Mesodermal cell (in vitro differentiated cells): ENCODE results near the gene SV2C.

Source experiments
- H3K27ac ChIP-seq: 2 replicates; pipeline ENCODE4 v1.7.0; 2013; ENCODE audit warnings: mild to moderate bottlenecking, low read depth, low read length, moderate library complexity; ENCODE audit not compliant: severe bottlenecking
- H3K36me3 ChIP-seq: 2 replicates; pipeline ENCODE4 v1.7.1; 2013; ENCODE audit warnings: mild to moderate bottlenecking, low read length, moderate library complexity; ENCODE audit not compliant: control insufficient read depth, insufficient read depth
- H3K4me1 ChIP-seq: one replicate; pipeline ENCODE4 v1.7.1; 2013; ENCODE audit warnings: mild to moderate bottlenecking, low read length; ENCODE audit not compliant: insufficient read depth, control insufficient read depth, poor library complexity, severe bottlenecking
- H3K4me3 ChIP-seq: 2 replicates; pipeline ENCODE4 v1.7.0; 2013; ENCODE audit warnings: low read length, control low read depth, mild to moderate bottlenecking; ENCODE audit not compliant: insufficient read depth, poor library complexity, severe bottlenecking; ENCODE audit errors: extremely low read depth
- H3K9me3 ChIP-seq: 2 replicates; pipeline ENCODE4 v1.7.1; 2013; ENCODE audit warnings: mild to moderate bottlenecking, low read length, moderate library complexity; ENCODE audit not compliant: control insufficient read depth
- WGBS, 2 experiments: methylation state at CpG; one replicate each; pipeline ENCODE4 v1.1.5; 2013; ENCODE audit warnings: missing lambda C conversion rate in 2 of 2; ENCODE audit not compliant: insufficient coverage in 2 of 2; 5-methylcytosine and 5-hydroxymethylcytosine counted together

The SV2C gene

GRCh38 chr5:76144513-76145274 lies 61.5 kb downstream of the SV2C start:
- WGBS, 2 experiments = no CpG with 5 or more reads among the region's 1 CpG
- no peaks in the 10 kb centered on the region for H3K9me3 ChIP-seq
- H3K27ac ChIP-seq = no peak overlapping the region
- no peaks in the 10 kb centered on the region for H3K4me1 ChIP-seq
- no peak overlapping the region for H3K4me3 ChIP-seq
- no peaks in the 10 kb centered on the region for H3K36me3 ChIP-seq

DNA sequence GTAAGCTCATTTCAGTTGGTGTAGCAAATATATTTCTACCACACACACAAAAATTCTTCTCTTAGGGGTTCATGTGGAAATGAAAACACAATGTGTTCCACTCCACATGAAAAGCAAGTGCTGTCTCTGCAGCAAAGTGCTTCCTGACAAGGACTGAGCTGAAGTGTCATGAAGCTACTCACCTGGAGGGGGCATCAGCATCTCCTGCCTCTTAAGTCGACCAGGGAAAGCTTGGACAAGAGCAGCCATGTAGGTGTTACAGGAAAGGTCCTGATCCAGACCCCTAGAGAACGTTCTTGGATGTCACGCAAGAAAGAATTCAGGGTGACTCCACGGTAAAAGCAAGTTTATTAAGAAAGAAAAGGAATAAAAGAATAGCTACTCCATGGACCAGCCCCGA lies 62.8 kb downstream of the SV2C start:
- Histone ChIP-seq H3K27ac (no peak overlapping the region), H3K36me3 (no peaks in the 10 kb centered on the region), H3K9me3 (no peaks in the 10 kb centered on the region), H3K4me3 (no peak overlapping the region), H3K4me1 (no peaks in the 10 kb centered on the region)
- WGBS, 2 experiments = 75 to 89% methylated on average over 2 to 4 of the region's 5 CpGs

DNA sequence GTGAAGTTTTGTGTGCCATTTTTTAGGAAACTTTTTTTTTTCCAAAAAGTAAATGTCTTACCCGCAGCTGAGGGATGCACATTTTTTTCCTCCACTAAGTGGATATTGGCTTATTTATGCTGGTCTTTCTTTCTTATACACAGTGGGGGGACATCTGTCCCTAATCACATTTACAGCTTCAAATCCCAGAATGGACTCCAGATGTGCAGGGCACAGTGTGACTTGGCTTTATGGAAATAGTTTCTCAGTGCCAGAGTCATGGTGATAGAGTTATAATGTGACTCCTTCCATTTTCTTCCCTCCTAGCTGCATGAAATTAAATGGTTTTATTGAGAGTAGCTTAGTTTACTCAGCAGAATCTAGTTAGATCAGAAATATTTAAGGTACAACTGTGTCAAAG lies 66.5 kb downstream of the SV2C start:
- no peak overlapping the region for H3K27ac ChIP-seq
- no peaks in the 10 kb centered on the region for H3K36me3 ChIP-seq
- no peaks in the 10 kb centered on the region for H3K9me3 ChIP-seq
- no peak overlapping the region for H3K4me3 ChIP-seq
- no CpG with 5 or more reads among the region's 1 CpG for WGBS, 2 experiments
- H3K4me1 ChIP-seq = no peaks in the 10 kb centered on the region

- Histone ChIP-seq H3K36me3 (no peaks in the 10 kb centered on the region), H3K9me3 (no peaks in the 10 kb centered on the region), H3K4me3 (no peak overlapping the region), H3K4me1 (no peaks in the 10 kb centered on the region), H3K27ac (no peak overlapping the region)
- no CpG with 5 or more reads among the region's 3 CpGs for WGBS, 2 experiments
Observed at GRCh38 chr5:76152161-76152560, 69.0 kb downstream of the SV2C start.

DNA sequence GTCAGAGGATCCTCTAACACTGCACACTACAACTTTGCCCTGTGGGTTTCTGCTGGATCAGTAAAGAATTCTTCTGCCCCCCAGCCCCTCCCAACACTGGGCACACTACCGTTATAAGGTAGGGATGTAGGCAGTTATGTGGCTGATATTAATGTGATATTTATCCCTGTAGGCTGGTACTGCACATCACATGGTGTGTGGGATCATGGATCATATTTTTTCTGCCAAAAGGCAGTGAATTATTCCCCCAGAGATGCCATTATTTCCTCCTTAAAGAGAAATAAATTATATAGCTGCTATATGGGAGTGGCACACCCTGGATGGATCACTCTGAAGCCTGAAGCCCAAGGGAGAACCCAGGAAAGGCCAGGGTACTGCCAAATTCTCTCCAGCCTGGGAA lies 69.5 kb downstream of the SV2C start:
- no peaks in the 10 kb centered on the region for H3K36me3 ChIP-seq
- no peaks in the 10 kb centered on the region for H3K4me1 ChIP-seq
- H3K27ac ChIP-seq = no peak overlapping the region
- WGBS, 2 experiments = no CpG with 5 or more reads among the region's 1 CpG
- no peaks in the 10 kb centered on the region for H3K9me3 ChIP-seq
- no peak overlapping the region for H3K4me3 ChIP-seq

- WGBS, 2 experiments = 83 to 93% methylated on average over 2 of the region's 2 CpGs
- Histone ChIP-seq H3K4me1 (no peaks in the 10 kb centered on the region), H3K9me3 (no peaks in the 10 kb centered on the region), H3K4me3 (no peak overlapping the region), H3K27ac (no peak overlapping the region), H3K36me3 (no peaks in the 10 kb centered on the region)
Observed at GRCh38 chr5:76153271-76153670, 70.1 kb downstream of the SV2C start.

- 100% methylated on average over 2 of the region's 3 CpGs; no CpG with 5 or more reads in 1 of the 2 experiments for WGBS, 2 experiments
- Histone ChIP-seq H3K27ac (no peak overlapping the region), H3K36me3 (no peaks in the 10 kb centered on the region), H3K4me1 (no peaks in the 10 kb centered on the region), H3K9me3 (no peaks in the 10 kb centered on the region), H3K4me3 (no peak overlapping the region)
Observed at GRCh38 chr5:76154009-76154690, 71.0 kb downstream of the SV2C start.

DNA sequence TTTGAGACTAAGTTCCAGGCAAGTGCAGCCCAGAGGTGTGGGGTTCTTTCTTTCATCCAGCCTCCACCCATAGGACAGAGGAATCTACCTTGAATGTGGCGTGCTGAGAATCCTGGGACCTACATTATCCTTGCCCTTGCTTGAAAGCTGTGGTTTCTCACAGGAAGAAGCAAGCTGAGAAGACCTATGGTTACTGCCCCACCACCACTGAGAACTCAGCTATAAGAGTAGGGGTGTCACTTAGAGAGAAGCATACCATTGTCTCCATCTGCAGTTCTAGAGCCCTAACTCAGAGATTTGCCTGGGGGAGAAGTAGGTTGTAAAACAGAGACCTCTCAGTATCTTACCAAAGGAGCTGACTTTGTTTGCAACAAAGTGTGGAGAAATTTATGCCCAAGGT lies 72.4 kb downstream of the SV2C start:
- no peaks in the 10 kb centered on the region for H3K9me3 ChIP-seq
- no peaks in the 10 kb centered on the region for H3K4me1 ChIP-seq
- H3K36me3 ChIP-seq = no peaks in the 10 kb centered on the region
- H3K27ac ChIP-seq = no peak overlapping the region
- WGBS, 2 experiments = no CpG with 5 or more reads among the region's 1 CpG
- no peak overlapping the region for H3K4me3 ChIP-seq

DNA sequence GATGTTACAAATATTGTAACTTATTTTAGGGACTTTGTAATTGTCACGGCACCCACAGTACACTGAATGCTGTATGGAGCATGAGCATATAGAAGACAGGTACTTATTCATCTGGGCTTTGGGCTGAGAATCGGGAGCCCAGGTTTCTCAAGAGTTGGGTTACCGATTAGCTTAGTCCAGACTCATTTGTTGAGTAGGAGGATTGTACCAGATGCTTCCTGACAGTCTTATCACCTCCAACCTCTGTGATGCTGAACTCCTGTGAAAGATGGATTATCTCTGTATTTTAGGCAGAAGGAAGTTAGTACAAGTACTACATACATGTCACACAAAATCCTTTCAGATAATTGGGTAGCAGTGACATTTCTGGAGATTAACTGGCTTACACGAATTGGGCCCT lies 79.2 kb downstream of the SV2C start:
- 90% methylated on average over 2 to 4 of the region's 4 CpGs for WGBS, 2 experiments
- H3K27ac ChIP-seq = no peak overlapping the region
- no peaks in the 10 kb centered on the region for H3K36me3 ChIP-seq
- H3K9me3 ChIP-seq = no peaks in the 10 kb centered on the region
- no peak overlapping the region for H3K4me3 ChIP-seq
- no peaks in the 10 kb centered on the region for H3K4me1 ChIP-seq

DNA sequence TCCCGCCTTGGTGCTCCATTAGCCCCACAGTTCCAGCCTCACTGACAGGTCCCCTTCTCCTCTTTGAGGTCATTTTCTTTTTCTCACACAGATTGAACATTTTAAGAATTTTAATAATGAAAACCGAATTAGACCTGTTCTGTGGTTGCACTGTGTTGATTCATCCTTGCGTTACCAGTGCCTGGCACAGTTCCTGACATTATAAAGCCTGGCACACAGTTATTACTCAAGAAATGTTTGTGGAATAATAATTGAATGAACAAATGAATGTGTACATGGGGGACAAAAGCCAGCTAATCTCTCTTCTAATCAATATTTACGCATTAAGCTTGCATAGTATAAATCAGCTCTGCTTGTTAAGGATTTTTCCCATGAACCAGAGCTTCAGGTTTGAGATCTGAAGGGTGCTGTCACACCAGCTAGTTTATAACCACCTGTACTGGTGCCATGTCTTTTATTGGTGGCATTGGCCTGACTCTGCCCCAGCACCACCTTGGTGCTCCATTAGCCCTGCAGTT lies 80.0 kb downstream of the SV2C start:
- Histone ChIP-seq H3K27ac (no peak overlapping the region), H3K4me1 (no peaks in the 10 kb centered on the region), H3K9me3 (no peaks in the 10 kb centered on the region), H3K4me3 (no peak overlapping the region), H3K36me3 (no peaks in the 10 kb centered on the region)
- WGBS, 2 experiments = 90 to 100% methylated on average over 2 to 3 of the region's 4 CpGs

- no peaks in the 10 kb centered on the region for H3K4me1 ChIP-seq
- no peaks in the 10 kb centered on the region for H3K36me3 ChIP-seq
- no peaks in the 10 kb centered on the region for H3K9me3 ChIP-seq
- H3K4me3 ChIP-seq = no peak overlapping the region
- no peak overlapping the region for H3K27ac ChIP-seq
Observed at GRCh38 chr5:76165029-76165428, 81.8 kb downstream of the SV2C start.
